K562 (cell line): ENCODE results near the gene KCNK4. TPM values are rescaled to one million over a fixed set of nuclear protein-coding genes. Genes with fewer than 3 reads are reported as not detected.

Experiments
- ATAC-seq: fragments of 200-7000 bp; cut with Tn5 transposase; 3 replicates; pipeline ENCODE4 v1.9.1; 2020; ENCODE audit warnings: moderate library complexity
- BruUV-seq: library from RNA; stranded (reverse); fragments of 400-500 nt; replicated peaks from 2 replicates; lab custom pipeline; 2021; lab: Mats Ljungman, UMichigan
- CTCF ChIA-PET: fragments of 300-600 bp; formaldehyde crosslinking; extraction: SDS; loops from one replicate; lab custom pipeline; 2021; ENCODE audit warnings: low intra/inter-chr PET ratio; lab: Yijun Ruan, JAX
- POLR2A ChIA-PET: fragments of 300-600, 350-650 bp; sonication (Branson Sonifier 250); formaldehyde crosslinking; extraction: SDS; loops from one replicate; lab custom pipeline; 2021; ENCODE audit warnings: antibody characterized with exemption, inconsistent platforms; lab: Yijun Ruan, JAX
- DNase-seq, 4 experiments: peaks; one replicate each; pipeline versions ENCODE4 v3.0.0 to v3.0.0-alpha.2; 2011 to 2018; ENCODE audit warnings: low spot score in 3 of 4, mixed read lengths in 3 of 4; ENCODE audit errors: extremely low read depth in 1 of 4
- FAIRE-seq: peaks from 2 replicates; lab custom pipeline; 2011; peaks lifted over from hg19 to GRCh38; lab: Jason Lieb, UNC
- H2AFZ ChIP-seq: 2 replicates; pipeline ENCODE4 v1.6.0; 2011; ENCODE audit warnings: low read depth, low read length, control low read depth, inconsistent platforms
- H3K27ac ChIP-seq: fragments of 200-600 bp; 3 replicates; pipeline ENCODE4 v1.8.0; 2011; ENCODE audit warnings: low read depth, mild to moderate bottlenecking, control low read depth, inconsistent platforms, low read length, moderate library complexity, mixed read lengths; ENCODE audit errors: extremely low read depth
- H3K27me3 ChIP-seq, 2 experiments: fragments of 300-600 bp in 1 of 2; 2 replicates in 1 of 2; 3 replicates in 1 of 2; pipeline versions ENCODE4 v1.6.0 to v1.8.0; 2011; ENCODE audit warnings: inconsistent platforms in 2 of 2, low read length in 2 of 2, mild to moderate bottlenecking in 1 of 2, mixed read lengths in 1 of 2, moderate library complexity in 1 of 2; ENCODE audit not compliant: control insufficient read depth in 2 of 2, insufficient read depth in 2 of 2
- H3K36me3 ChIP-seq: fragments of 300-600 bp; 3 replicates; pipeline ENCODE4 v1.8.0; 2011; ENCODE audit warnings: mild to moderate bottlenecking, low read length, inconsistent platforms; ENCODE audit not compliant: control insufficient read depth, insufficient read depth
- H3K4me1 ChIP-seq, 2 experiments: fragments of 200-600 bp in 1 of 2; replicated peaks in 1 of 2; 2 replicates in 1 of 2; 3 replicates in 1 of 2; pipeline versions ENCODE4 v1.5.1 to v1.8.0; 2011; ENCODE audit warnings: inconsistent platforms in 2 of 2, low read length in 2 of 2, mild to moderate bottlenecking in 1 of 2, mixed read lengths in 1 of 2, moderate library complexity in 1 of 2; ENCODE audit not compliant: control insufficient read depth in 2 of 2, insufficient read depth in 2 of 2
- H3K4me2 ChIP-seq: 2 replicates; pipeline ENCODE4 v1.6.1; 2011; ENCODE audit warnings: low read length, control low read depth, inconsistent platforms, mixed read lengths; ENCODE audit not compliant: insufficient read depth
- H3K4me3 ChIP-seq: fragments of 200-600 bp; sonication (generic), shearing (Covaris generic); 2 replicates; pipeline ENCODE4 v1.5.1; 2016; ENCODE audit warnings: control low read depth, inconsistent platforms
- H3K79me2 ChIP-seq: fragments of 200-600 bp; 3 replicates; pipeline ENCODE4 v1.8.0; 2011; ENCODE audit warnings: low read length, inconsistent platforms; ENCODE audit not compliant: control insufficient read depth, insufficient read depth
- H3K9ac ChIP-seq, 2 experiments: 2 replicates each; pipeline versions ENCODE4 v1.6.0 to v1.6.1; 2011; ENCODE audit warnings: low read depth in 2 of 2, low read length in 2 of 2, control low read depth in 1 of 2, inconsistent platforms in 1 of 2, mild to moderate bottlenecking in 1 of 2, mixed read lengths in 1 of 2; ENCODE audit not compliant: insufficient read depth in 1 of 2
- H3K9me1 ChIP-seq: one replicate; pipeline ENCODE4 v1.6.0; 2011; ENCODE audit warnings: inconsistent platforms, mild to moderate bottlenecking, low read length, moderate library complexity; ENCODE audit not compliant: control insufficient read depth, insufficient read depth
- H3K9me3 ChIP-seq: replicated peaks from 2 replicates; pipeline ENCODE4 v1.5.1; 2011; ENCODE audit warnings: low read depth, low read length, inconsistent platforms; ENCODE audit not compliant: control insufficient read depth, insufficient read depth
- H4K20me1 ChIP-seq: replicated peaks from 2 replicates; pipeline ENCODE4 v1.6.1; 2011; ENCODE audit warnings: low read length, inconsistent platforms, mixed read lengths; ENCODE audit not compliant: control insufficient read depth, insufficient read depth
- CAMTA2 ChIP-seq: fragments of 250-450 bp; sonication (Bioruptor Pico); conservative IDR thresholded peaks from 2 replicates; pipeline ENCODE4 v1.5.1; 2022
- CHD7 ChIP-seq: fragments of 200-600 bp; sonication (generic); IDR thresholded peaks from one replicate; pipeline ENCODE4 v1.6.1; 2012; ENCODE audit warnings: mild to moderate bottlenecking, low read depth, low read length, inconsistent platforms
- CREBBP ChIP-seq: IDR thresholded peaks from one replicate; pipeline ENCODE4 v1.6.1; 2012; ENCODE audit warnings: low read depth, mild to moderate bottlenecking, control low read depth, inconsistent platforms, low read length
- GTF2A2 ChIP-seq: IDR thresholded peaks from 2 replicates; pipeline ENCODE4 v1.6.1; 2016; ENCODE audit warnings: mild to moderate bottlenecking, missing genetic modification characterization, missing compliant biosample characterization
- MTF1 ChIP-seq: fragments of 250-450 bp; sonication (Bioruptor Pico); IDR thresholded peaks from 2 replicates; pipeline ENCODE4 v1.9.0; 2021; ENCODE audit warnings: moderate library complexity, mild to moderate bottlenecking, inconsistent platforms, borderline replicate concordance
- POLR2G ChIP-seq: fragments of 200-400 bp; formaldehyde crosslinking; IDR thresholded peaks from 2 replicates; pipeline ENCODE4 v1.6.1; 2017; ENCODE audit warnings: low read depth, mild to moderate bottlenecking, antibody characterized with exemption, low read length, moderate library complexity
- RBFOX2 ChIP-seq: fragments of 200-400 bp; formaldehyde crosslinking; IDR thresholded peaks from 2 replicates; pipeline ENCODE4 v1.6.1; 2017; ENCODE audit warnings: low read depth, mild to moderate bottlenecking, low read length, moderate library complexity
- SRF ChIP-seq, 2 experiments: fragments of 250-450, 450-650 bp in 1 of 2; sonication (Bioruptor Pico) in 1 of 2; sonication (generic) in 1 of 2; formaldehyde crosslinking; IDR thresholded peaks; 2 replicates each; pipeline versions ENCODE4 v1.5.0 to v1.5.1; 2020 to 2022; ENCODE audit warnings: mild to moderate bottlenecking in 1 of 2, missing genetic modification reagents in 1 of 2
- ZNF354B ChIP-seq: fragments of 250-450 bp; sonication (Bioruptor Pico); IDR thresholded peaks from 2 replicates; pipeline ENCODE4 v1.4.0; 2020
- WGBS: fragments of 100-300 bp; shearing (Covaris generic); methylation state at CpG from one replicate; pipeline ENCODE4 v1.1.6; 2016; ENCODE audit warnings: low coverage, mixed read lengths; ENCODE audit not compliant: insufficient coverage; ENCODE audit errors: missing lambda C conversion rate; 5-methylcytosine and 5-hydroxymethylcytosine counted together
- in situ Hi-C: fragments of 300-500 bp; cut with MboI; formaldehyde crosslinking; loops from 4 replicates; pipeline ENCODE4 v1.15.0; 2018; ENCODE audit warnings: inconsistent platforms, mixed read lengths
- intact Hi-C: fragments of 100-400 bp; cut with micrococcal nuclease; formaldehyde crosslinking; loops from 2 replicates; pipeline ENCODE4 v1.14.2; 2022
- polyA plus RNA-seq, 8 experiments: library from polyadenylated mRNA; depleted of rRNA in 4 of 8; stranded (reverse) in 5 of 8; unstranded in 3 of 8; fragments of >200 nt; fragmentation: Nextera tagmentation in 2 of 8; fragmentation: Illumina TruSeq in 1 of 8; extraction: Ambion mirVana in 2 of 8; extraction: Trizol in 1 of 8; gene quantifications; 2 replicates each; pipeline versions ENCODE4 v1.2.1 to v1.2.3, GENCODE V29; 2011 to 2014; ENCODE audit warnings: inconsistent platforms in 1 of 8, missing spikeins in 1 of 8
- total RNA-seq, 7 experiments: library from RNA; depleted of rRNA in 6 of 7; stranded (reverse); fragments of >200 nt in 6 of 7; fragmentation: Illumina TruSeq in 2 of 7; extraction: Trizol in 2 of 7; gene quantifications; 2 replicates each; pipeline versions ENCODE4 v1.2.1 to v1.2.3, GENCODE V29; 2011 to 2021; ENCODE audit warnings: low replicate concordance in 1 of 7

KCNK4 gene
- total and polyA plus RNA-seq, 9 of the 15 experiments (the other 6 are each of a cell fraction or from before 2014, with no cell fraction given): not detected

GRCh38 chr11:64263021-64263946 is 27.8 kb upstream of the KCNK4 start:
- intact Hi-C loops: no loop called here
- in situ Hi-C loops: no loop called here
- Histone ChIP-seq H3K9me3 (no peaks in the 10 kb centered on the region), H3K27me3 (no peaks in the 10 kb centered on the region), H4K20me1 (0 out of 2 replicates have a peak, but pooled peaks cover 4% of the 10 kb centered on the region), H3K36me3 (peaks cover 89% of the 10 kb centered on the region), H3K9me1 (peaks cover 1% of the 10 kb centered on the region), H3K27ac (no peak overlapping the region), H3K4me1 (peaks cover 8 to 51% of the 10 kb centered on the region in 2 experiments), H3K4me2 (no peak overlapping the region), H3K4me3 (no peak overlapping the region), H3K79me2 (peaks cover 4% of the 10 kb centered on the region; the same call in 1 of the 3 replicates), H2AFZ (no peak overlapping the region), H3K9ac (peak overlapping the region in 1 of 2 experiments; percentile 67; a peak in 2 of 4 replicates)
- no peak for DNase-seq
- no peak for FAIRE-seq
- TF ChIP-seq CREBBP (no peak), RBFOX2 (peak; percentile 53), SRF (CRISPR knock-in tag; IDR thresholded peaks at IDR 0.05) (no peak), CHD7 (no peak), GTF2A2 (tag) (no peak), ZNF354B (CRISPR knock-in tag) (no peak), POLR2G (peak; percentile 52; the same call in 1 of the 2 replicates), MTF1 (no peak), CAMTA2 (CRISPR knock-in tag) (no peak)
- BruUV-seq: no TSS peak
- POLR2A ChIA-PET: interaction anchor here (0.6 to 2.4 kb wide), 6 partner anchors 7 to 66 kb away, joined by 3 to 7 read pairs (median 4); partner anchors contain the start of genes PLCB3 and PPP1R14B
- CTCF ChIA-PET: no interaction called here
- WGBS: 86% methylated on average over 27 of the region's 29 CpGs
- ATAC-seq: no peak
